Measurements from ENCODE around the gene MAN2B2.

Gene MAN2B2

GRCh38 chr4:6576512-6576911 lies 1.5 kb downstream of the MAN2B2 start:
- no peak overlapping the region for H3K4me3 ChIP-seq
- TF ChIP-seq Cebpa-rat (IDR thresholded peaks at IDR 0.05), result no peak
- H3K9ac ChIP-seq, result no peak overlapping the region
- H3K4me2 ChIP-seq, result peak overlapping the region; percentile 97
- peaks cover 49% of the 10 kb centered on the region for H3K36me3 ChIP-seq
- H3K4me1 ChIP-seq, result peaks cover 22% of the 10 kb centered on the region
- no peaks in the 10 kb centered on the region for H3K9me3 ChIP-seq
- no peaks in the 10 kb centered on the region for H3K27me3 ChIP-seq
- no peak overlapping the region for H3K27ac ChIP-seq
- H4K20me1 ChIP-seq, result no peaks in the 10 kb centered on the region

DNA sequence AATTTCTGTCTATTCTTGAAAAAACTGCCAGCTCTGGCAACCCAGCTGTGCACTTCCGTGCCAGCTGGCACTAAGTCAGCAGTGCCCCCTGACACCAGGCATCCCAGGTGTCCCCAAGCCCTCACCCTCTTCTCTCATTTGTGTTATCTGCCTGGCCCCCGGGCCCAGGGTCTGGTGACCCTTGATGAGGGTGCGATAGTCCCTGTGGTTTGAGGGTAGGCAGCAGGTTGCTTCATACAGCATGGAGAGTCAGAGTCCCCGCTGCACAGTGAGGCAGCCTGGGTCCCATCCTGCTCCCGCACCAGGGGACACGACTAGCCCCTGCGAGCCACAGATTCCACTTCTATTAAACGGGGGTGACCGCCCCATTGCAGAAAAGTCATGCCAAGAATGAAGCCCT lies 1.9 kb downstream of the MAN2B2 start:
- 0 out of 2 replicates have a peak overlapping the region, but pooled peaks have one; percentile 97 for H3K4me2 ChIP-seq
- TF ChIP-seq Cebpa-rat (IDR thresholded peaks at IDR 0.05), result no peak
- no peak overlapping the region for H3K27ac ChIP-seq
- H3K9ac ChIP-seq, result no peak overlapping the region
- H3K4me3 ChIP-seq, result no peak overlapping the region
- no peaks in the 10 kb centered on the region for H3K27me3 ChIP-seq
- no peaks in the 10 kb centered on the region for H4K20me1 ChIP-seq
- H3K4me1 ChIP-seq, result peaks cover 22% of the 10 kb centered on the region
- peaks cover 53% of the 10 kb centered on the region for H3K36me3 ChIP-seq
- no peaks in the 10 kb centered on the region for H3K9me3 ChIP-seq

DNA sequence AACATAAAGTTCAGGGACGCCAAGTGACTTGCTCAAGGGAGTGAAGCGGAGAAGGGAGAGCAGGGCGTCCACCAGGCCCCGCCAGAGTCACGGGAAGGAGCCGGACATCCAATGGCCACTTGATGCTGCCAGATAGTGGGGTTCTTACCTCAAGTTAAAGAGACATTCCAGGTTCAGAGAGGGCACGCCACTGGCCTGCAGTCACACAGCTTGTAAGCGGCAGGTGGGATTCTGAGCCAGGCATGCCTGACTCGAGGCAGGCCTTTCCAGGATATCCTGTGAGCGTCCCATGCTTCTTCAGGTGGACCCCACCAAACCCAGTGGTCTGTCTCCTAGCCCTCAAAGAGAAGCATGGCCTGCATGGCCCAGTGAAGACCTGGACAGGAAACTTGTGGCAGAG lies 2.4 kb downstream of the MAN2B2 start:
- H3K4me2 ChIP-seq, result no peak overlapping the region
- TF ChIP-seq Cebpa-rat (IDR thresholded peaks at IDR 0.05), result no peak
- H3K9me3 ChIP-seq, result no peaks in the 10 kb centered on the region
- H3K9ac ChIP-seq, result no peak overlapping the region
- peaks cover 58% of the 10 kb centered on the region for H3K36me3 ChIP-seq
- no peaks in the 10 kb centered on the region for H4K20me1 ChIP-seq
- H3K4me1 ChIP-seq, result peaks cover 22% of the 10 kb centered on the region
- no peaks in the 10 kb centered on the region for H3K27me3 ChIP-seq
- H3K4me3 ChIP-seq, result no peak overlapping the region
- no peak overlapping the region for H3K27ac ChIP-seq

DNA sequence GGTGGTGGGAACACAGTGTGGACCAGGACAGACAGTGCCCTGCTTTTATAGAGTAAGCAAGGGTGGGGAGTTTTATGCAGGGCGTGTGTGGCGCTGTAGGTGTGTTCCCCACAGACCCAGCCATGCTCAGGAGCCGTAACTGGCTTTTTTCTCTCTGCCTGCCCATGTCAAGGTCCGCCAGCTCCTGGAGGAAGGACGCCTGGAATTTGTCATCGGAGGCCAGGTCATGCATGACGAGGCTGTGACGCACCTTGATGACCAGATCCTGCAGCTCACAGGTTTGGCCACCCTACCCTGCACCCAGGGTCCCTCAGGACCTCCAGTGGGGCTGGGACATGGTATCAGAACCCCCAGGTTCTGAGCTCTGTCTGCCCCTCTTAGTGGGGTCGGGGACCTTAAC lies 3.2 kb downstream of the MAN2B2 start:
- Histone ChIP-seq H4K20me1 (no peaks in the 10 kb centered on the region), H3K4me2 (no peak overlapping the region)
- TF ChIP-seq Cebpa-rat (IDR thresholded peaks at IDR 0.05), result no peak

GRCh38 chr4:6580353-6580752 lies 5.4 kb downstream of the MAN2B2 start:
- Histone ChIP-seq H3K27me3 (no peaks in the 10 kb centered on the region), H3K27ac (no peak overlapping the region), H3K9me3 (peaks cover 17% of the 10 kb centered on the region), H3K4me3 (no peak overlapping the region), H3K9ac (no peak overlapping the region), H3K4me1 (peaks cover 14% of the 10 kb centered on the region), H3K4me2 (no peak overlapping the region), H3K36me3 (peaks cover 85% of the 10 kb centered on the region), H4K20me1 (no peaks in the 10 kb centered on the region)
- no peak for TF ChIP-seq Cebpa-rat (IDR thresholded peaks at IDR 0.05)

More for the DNA sequence above, 3.2 kb downstream of the MAN2B2 start:
- Histone ChIP-seq H3K27me3 (no peaks in the 10 kb centered on the region), H3K9ac (no peak overlapping the region), H3K9me3 (peaks cover 6% of the 10 kb centered on the region), H3K36me3 (peaks cover 64% of the 10 kb centered on the region), H3K27ac (no peak overlapping the region), H3K4me1 (peaks cover 22% of the 10 kb centered on the region), H3K4me3 (no peak overlapping the region)

GRCh38 chr4:6581566-6582121 lies 6.7 kb downstream of the MAN2B2 start:
- peaks cover 90% of the 10 kb centered on the region for H3K36me3 ChIP-seq

DNA sequence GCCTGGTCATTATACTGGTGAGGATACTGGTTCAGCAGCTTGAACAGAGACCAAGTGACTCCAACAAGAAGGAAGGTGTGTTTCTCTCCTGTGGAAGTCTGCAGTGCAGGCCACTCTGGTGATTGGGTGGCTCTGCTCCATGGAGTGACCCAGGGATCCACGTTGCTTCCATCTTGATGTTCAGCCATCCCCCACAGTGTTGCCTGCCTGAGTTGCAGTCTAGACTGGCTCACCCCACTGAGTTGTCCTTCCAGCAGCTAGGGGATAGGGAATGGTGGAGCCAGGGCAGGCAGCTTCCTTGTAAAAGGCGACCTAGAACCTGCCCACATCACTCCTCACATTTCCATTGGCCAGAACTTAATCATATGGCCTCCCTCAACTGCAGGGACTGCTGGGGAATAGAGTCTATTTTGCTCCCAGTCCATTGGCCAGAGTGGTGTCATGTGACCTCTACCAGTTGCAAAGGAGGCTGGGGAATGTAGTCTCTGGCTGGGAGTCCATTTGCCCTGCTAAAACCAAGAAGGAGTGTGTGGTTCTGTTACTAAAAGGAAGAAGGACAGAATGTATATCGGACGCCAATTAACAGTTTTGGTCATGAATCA lies 8.0 kb downstream of the MAN2B2 start:
- no peak overlapping the region for H3K9ac ChIP-seq
- H3K4me2 ChIP-seq, result no peak overlapping the region
- H3K27me3 ChIP-seq, result no peaks in the 10 kb centered on the region
- peaks cover 17% of the 10 kb centered on the region for H3K9me3 ChIP-seq
- no peak overlapping the region for H3K27ac ChIP-seq
- H3K4me1 ChIP-seq, result no peaks in the 10 kb centered on the region
- no peak for TF ChIP-seq Cebpa-rat (IDR thresholded peaks at IDR 0.05)
- H3K36me3 ChIP-seq, result peaks cover 88% of the 10 kb centered on the region
- H3K4me3 ChIP-seq, result no peak overlapping the region
- H4K20me1 ChIP-seq, result no peaks in the 10 kb centered on the region

More at GRCh38 chr4:6581566-6582121, 6.7 kb downstream of the MAN2B2 start:
- Histone ChIP-seq H3K9ac (no peak overlapping the region), H3K4me3 (no peak overlapping the region), H3K4me2 (no peak overlapping the region), H3K27ac (no peak overlapping the region), H3K4me1 (peaks cover 1% of the 10 kb centered on the region; the same call in 1 of the 2 replicates), H3K9me3 (peaks cover 17% of the 10 kb centered on the region), H4K20me1 (no peaks in the 10 kb centered on the region), H3K27me3 (no peaks in the 10 kb centered on the region)
- TF ChIP-seq Cebpa-rat (IDR thresholded peaks at IDR 0.05), result no peak

- no peak overlapping the region for H3K4me3 ChIP-seq
- no peaks in the 10 kb centered on the region for H3K4me1 ChIP-seq
- no peak overlapping the region for H3K9ac ChIP-seq
- no peak overlapping the region for H3K27ac ChIP-seq
- no peak overlapping the region for H3K4me2 ChIP-seq
- peaks cover 76% of the 10 kb centered on the region for H3K36me3 ChIP-seq
- no peak for TF ChIP-seq Cebpa-rat (IDR thresholded peaks at IDR 0.05)
- H4K20me1 ChIP-seq, result no peaks in the 10 kb centered on the region
- H3K9me3 ChIP-seq, result peaks cover 17% of the 10 kb centered on the region
- H3K27me3 ChIP-seq, result no peaks in the 10 kb centered on the region
Measured at GRCh38 chr4:6584865-6585264, 9.9 kb downstream of the MAN2B2 start.

- Histone ChIP-seq H3K4me1 (peaks cover 11% of the 10 kb centered on the region), H3K27ac (no peak overlapping the region), H3K9me3 (peaks cover 17% of the 10 kb centered on the region), H3K36me3 (peaks cover 57% of the 10 kb centered on the region), H3K4me3 (no peak overlapping the region), H3K9ac (no peak overlapping the region), H4K20me1 (no peaks in the 10 kb centered on the region), H3K4me2 (no peak overlapping the region), H3K27me3 (no peaks in the 10 kb centered on the region)
- TF ChIP-seq Cebpa-rat (IDR thresholded peaks at IDR 0.05), result no peak
Measured at GRCh38 chr4:6586715-6587325, 11.8 kb downstream of the MAN2B2 start.

DNA sequence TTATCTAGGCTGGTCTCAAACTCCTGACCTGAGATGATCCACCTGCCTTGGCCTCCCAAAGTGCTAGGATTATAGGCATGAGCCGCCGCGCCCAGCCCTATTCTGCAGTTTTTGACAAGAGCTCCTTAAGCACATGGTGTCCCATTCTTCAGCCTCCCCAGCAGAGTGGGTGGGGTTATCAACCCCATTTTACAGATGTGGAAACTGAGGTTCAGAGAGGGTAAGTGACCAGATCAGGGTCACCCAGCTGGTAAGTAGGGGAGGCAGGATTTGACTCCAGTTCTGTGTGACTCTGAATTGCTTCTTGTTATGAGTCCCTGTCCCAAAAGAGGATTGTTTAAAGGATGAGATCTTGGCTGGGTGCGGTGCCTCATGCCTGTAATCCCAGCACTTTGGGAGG lies 14.5 kb downstream of the MAN2B2 start:
- H3K9ac ChIP-seq, result no peak overlapping the region
- no peaks in the 10 kb centered on the region for H3K9me3 ChIP-seq
- peaks cover 48% of the 10 kb centered on the region for H3K36me3 ChIP-seq
- TF ChIP-seq Cebpa-rat (IDR thresholded peaks at IDR 0.05), result no peak
- no peak overlapping the region for H3K27ac ChIP-seq
- no peaks in the 10 kb centered on the region for H4K20me1 ChIP-seq
- H3K4me3 ChIP-seq, result no peak overlapping the region
- peaks cover 16% of the 10 kb centered on the region for H3K4me1 ChIP-seq
- no peaks in the 10 kb centered on the region for H3K27me3 ChIP-seq
- no peak overlapping the region for H3K4me2 ChIP-seq
